OCI-LY1 (cell line): Measurements from ENCODE around the gene KIAA0232.

ENCODE experiments used
- CTCF ChIP-seq: fragments of 200-600 bp; sonication (generic), shearing (Covaris generic); IDR thresholded peaks from 2 replicates; pipeline ENCODE4 v1.5.1; 2017; ENCODE audit warnings: mild to moderate bottlenecking, antibody characterized with exemption, low read length, moderate library complexity, mixed read lengths
- EZH2 ChIP-seq: fragments of 200-600 bp; sonication (generic), shearing (Covaris generic); IDR thresholded peaks from 2 replicates; pipeline ENCODE4 v1.8.0; 2017; ENCODE audit warnings: borderline replicate concordance, mixed run types, mild to moderate bottlenecking, antibody characterized with exemption, low read length, moderate library complexity, mixed read lengths

- TF ChIP-seq CTCF (no peak), EZH2 (no peak)
Measured at GRCh38 chr4:6748286-6748685, 34.2 kb upstream of the KIAA0232 start.
